Parathyroid adenoma (tissue), 2 donors: ENCODE measurements around the gene CACNA1C.

ENCODE experiments used
- H2AFZ ChIP-seq: fragments of 300-600 bp; sonication (generic); one replicate; pipeline ENCODE4 v1.7.0; 2017; ENCODE audit warnings: antibody characterized with exemption, mild to moderate bottlenecking
- H3K27ac ChIP-seq: fragments of 300-600 bp; sonication (generic); one replicate; pipeline ENCODE4 v1.7.0; 2017
- H3K27me3 ChIP-seq: fragments of 300-600 bp; sonication (generic); one replicate; pipeline ENCODE4 v1.7.0; 2017; ENCODE audit warnings: low read length; ENCODE audit not compliant: control insufficient read depth, insufficient read depth
- H3K36me3 ChIP-seq: fragments of 300-600 bp; sonication (generic); one replicate; pipeline ENCODE4 v1.7.0; 2017; ENCODE audit warnings: low read length; ENCODE audit not compliant: control insufficient read depth, insufficient read depth
- H3K4me1 ChIP-seq: fragments of 300-600 bp; sonication (generic); one replicate; pipeline ENCODE4 v1.7.0; 2017; ENCODE audit warnings: control low read depth
- H3K4me2 ChIP-seq: fragments of 300-600 bp; sonication (generic); one replicate; pipeline ENCODE4 v1.7.0; 2017; ENCODE audit warnings: low read length
- H3K4me3 ChIP-seq: fragments of 300-600 bp; sonication (generic); one replicate; pipeline ENCODE4 v1.7.0; 2017; ENCODE audit warnings: low read depth, low read length
- H3K79me2 ChIP-seq: fragments of 300-600 bp; sonication (generic); one replicate; pipeline ENCODE4 v1.7.0; 2017; ENCODE audit warnings: control low read depth
- H3K9ac ChIP-seq: fragments of 300-600 bp; sonication (generic); one replicate; pipeline ENCODE4 v1.7.0; 2017; ENCODE audit warnings: mild to moderate bottlenecking
- H3K9me3 ChIP-seq: fragments of 300-600 bp; sonication (generic); one replicate; pipeline ENCODE4 v1.7.0; 2017; ENCODE audit warnings: low read length; ENCODE audit not compliant: control insufficient read depth
- TF ChIP-seq, protein P1 (sequence below): fragments of 300-600 bp; sonication (generic); IDR thresholded peaks from one replicate; pipeline ENCODE4 v1.7.0; 2017; ENCODE audit warnings: antibody characterized with exemption, mild to moderate bottlenecking
- donor health status: primary hyperparathyroidism.

The CACNA1C gene

DNA sequence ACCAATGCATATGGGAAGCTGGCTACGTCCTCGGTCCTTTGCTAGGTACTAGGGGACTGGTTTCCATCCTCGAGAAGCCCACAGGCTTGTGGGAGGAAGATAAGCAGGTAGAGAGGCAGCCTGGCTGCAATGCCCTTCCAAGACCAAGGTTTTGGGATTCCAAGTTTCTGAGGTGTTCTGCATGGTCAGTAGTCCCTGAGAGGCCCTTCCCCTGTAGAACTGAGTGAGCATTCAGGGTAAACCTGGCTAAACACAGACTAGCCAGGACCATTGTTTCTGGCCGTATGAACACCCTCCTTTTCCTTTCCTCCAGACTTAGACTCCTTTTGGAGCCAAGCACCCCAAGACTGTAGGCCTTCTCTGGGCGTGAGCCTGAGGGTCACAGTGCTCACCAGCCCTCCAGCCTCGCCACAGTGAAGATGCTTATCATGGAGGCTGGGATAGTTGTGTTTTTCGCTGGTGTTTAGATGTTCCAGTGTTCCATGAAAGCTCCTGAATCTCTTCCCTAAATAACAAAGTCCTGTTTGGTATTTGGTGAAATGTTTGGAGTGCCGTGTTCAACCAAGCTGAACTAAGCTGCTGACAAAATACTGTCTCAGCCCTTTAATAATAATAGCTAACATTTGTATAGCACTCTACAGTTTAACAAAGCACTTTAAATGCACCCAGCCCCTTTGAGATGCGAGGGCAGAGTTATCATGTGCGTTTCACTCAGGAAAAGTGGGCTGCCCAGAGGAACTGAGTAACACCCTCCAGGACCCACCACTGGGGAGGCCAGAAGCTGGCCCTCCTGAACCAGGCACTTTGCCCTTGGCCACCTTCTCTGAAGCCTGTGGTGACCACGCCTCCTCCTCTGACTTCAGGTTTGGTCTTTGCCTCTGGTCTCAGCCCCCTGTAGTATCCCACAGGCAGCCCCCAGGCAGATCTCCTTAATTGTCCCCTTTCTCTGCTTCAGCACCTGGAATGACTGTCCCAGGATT lies 284.5 kb downstream of the CACNA1C start:
- Histone ChIP-seq H2AFZ (no peak overlapping the region), H3K9ac (no peak overlapping the region), H3K9me3 (no peaks in the 10 kb centered on the region), H3K27me3 (no peaks in the 10 kb centered on the region), H3K79me2 (no peaks in the 10 kb centered on the region), H3K27ac (no peak overlapping the region), H3K36me3 (no peaks in the 10 kb centered on the region), H3K4me2 (no peak overlapping the region), H3K4me1 (no peaks in the 10 kb centered on the region), H3K4me3 (no peak overlapping the region)
- TF ChIP-seq, protein P1, sequence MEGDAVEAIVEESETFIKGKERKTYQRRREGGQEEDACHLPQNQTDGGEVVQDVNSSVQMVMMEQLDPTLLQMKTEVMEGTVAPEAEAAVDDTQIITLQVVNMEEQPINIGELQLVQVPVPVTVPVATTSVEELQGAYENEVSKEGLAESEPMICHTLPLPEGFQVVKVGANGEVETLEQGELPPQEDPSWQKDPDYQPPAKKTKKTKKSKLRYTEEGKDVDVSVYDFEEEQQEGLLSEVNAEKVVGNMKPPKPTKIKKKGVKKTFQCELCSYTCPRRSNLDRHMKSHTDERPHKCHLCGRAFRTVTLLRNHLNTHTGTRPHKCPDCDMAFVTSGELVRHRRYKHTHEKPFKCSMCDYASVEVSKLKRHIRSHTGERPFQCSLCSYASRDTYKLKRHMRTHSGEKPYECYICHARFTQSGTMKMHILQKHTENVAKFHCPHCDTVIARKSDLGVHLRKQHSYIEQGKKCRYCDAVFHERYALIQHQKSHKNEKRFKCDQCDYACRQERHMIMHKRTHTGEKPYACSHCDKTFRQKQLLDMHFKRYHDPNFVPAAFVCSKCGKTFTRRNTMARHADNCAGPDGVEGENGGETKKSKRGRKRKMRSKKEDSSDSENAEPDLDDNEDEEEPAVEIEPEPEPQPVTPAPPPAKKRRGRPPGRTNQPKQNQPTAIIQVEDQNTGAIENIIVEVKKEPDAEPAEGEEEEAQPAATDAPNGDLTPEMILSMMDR = no peak

- TF ChIP-seq, protein P1 = no peak
- no peak overlapping the region for H3K4me2 ChIP-seq
- no peak overlapping the region for H3K27ac ChIP-seq
- no peaks in the 10 kb centered on the region for H3K9me3 ChIP-seq
- no peak overlapping the region for H3K4me3 ChIP-seq
- no peaks in the 10 kb centered on the region for H3K79me2 ChIP-seq
- H3K9ac ChIP-seq = no peak overlapping the region
- H2AFZ ChIP-seq = no peak overlapping the region
- H3K36me3 ChIP-seq = no peaks in the 10 kb centered on the region
- H3K27me3 ChIP-seq = no peaks in the 10 kb centered on the region
- H3K4me1 ChIP-seq = no peaks in the 10 kb centered on the region
Observed at GRCh38 chr12:2338381-2338780, 285.6 kb downstream of the CACNA1C start.

DNA sequence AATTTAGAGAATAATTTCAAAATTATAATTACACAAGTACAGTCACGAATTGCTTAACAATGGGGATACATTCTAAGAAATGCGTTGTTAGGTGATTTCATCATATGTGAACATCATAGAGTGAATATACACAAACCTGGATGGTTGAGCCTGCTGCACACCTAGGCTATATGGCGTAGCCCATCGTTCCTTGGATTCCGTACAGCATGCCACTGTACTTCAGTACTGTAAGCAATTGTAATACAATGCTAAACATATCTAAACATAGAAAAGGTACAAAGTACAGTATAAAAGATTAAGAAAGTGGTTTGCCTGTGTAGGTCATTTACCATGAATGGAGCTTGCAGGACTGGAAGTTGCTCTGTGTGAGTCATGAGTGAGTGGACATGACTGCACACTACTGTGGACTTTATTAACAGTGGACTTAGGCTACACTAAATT lies 286.2 kb downstream of the CACNA1C start:
- H3K27ac ChIP-seq = no peak overlapping the region
- no peak overlapping the region for H3K9ac ChIP-seq
- no peak overlapping the region for H3K4me2 ChIP-seq
- H3K4me3 ChIP-seq = no peak overlapping the region
- H3K79me2 ChIP-seq = no peaks in the 10 kb centered on the region
- no peak overlapping the region for H2AFZ ChIP-seq
- no peaks in the 10 kb centered on the region for H3K27me3 ChIP-seq
- TF ChIP-seq, protein P1 = no peak
- no peaks in the 10 kb centered on the region for H3K4me1 ChIP-seq
- H3K36me3 ChIP-seq = no peaks in the 10 kb centered on the region
- H3K9me3 ChIP-seq = no peaks in the 10 kb centered on the region

GRCh38 chr12:2341051-2341751 lies 288.4 kb downstream of the CACNA1C start:
- Histone ChIP-seq H3K4me3 (no peak overlapping the region), H3K36me3 (no peaks in the 10 kb centered on the region), H3K27me3 (no peaks in the 10 kb centered on the region), H3K4me2 (no peak overlapping the region), H3K27ac (no peak overlapping the region), H3K4me1 (no peaks in the 10 kb centered on the region), H3K9me3 (no peaks in the 10 kb centered on the region), H3K9ac (no peak overlapping the region), H2AFZ (no peak overlapping the region), H3K79me2 (no peaks in the 10 kb centered on the region)
- TF ChIP-seq, protein P1 = no peak
